ENCODE results near the gene RUNX1.

Gene RUNX1

DNA sequence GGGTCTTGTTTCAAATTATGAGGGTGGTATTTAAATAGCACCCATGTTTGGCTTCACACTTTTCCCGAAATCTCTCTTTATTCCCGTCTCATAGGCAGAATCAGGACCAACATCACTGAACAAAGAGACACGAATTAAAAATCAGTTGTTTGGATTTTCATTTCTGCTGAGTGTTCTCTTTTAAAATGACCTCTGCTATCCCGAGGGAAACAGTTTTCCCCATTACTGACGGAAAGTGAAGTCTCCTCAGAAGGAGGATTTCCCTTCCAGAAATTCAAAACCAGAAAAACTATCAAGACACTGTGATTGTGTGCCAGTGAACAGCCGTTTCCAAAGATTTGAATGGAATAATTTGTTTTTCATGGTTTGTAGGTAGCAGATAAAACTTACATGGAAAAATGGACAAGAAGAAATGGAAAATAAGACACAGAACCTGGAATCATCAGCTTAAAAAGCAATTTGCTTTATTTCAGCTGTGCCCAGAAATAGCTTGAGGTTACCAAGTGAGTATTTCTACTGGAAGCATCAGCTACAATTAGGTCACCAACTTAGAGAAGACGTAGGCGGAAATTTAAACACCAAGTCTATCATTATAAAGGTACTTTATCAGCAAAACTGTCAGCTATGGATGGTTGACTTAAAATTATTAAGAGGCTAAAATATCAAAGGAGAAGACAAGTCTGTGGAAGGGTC, 68.5 kb downstream of the RUNX1 start:
- no peak for TF ChIP-seq ZFX (IDR thresholded peaks at IDR 0.05)
- H3K27ac ChIP-seq = no peak overlapping the region

DNA sequence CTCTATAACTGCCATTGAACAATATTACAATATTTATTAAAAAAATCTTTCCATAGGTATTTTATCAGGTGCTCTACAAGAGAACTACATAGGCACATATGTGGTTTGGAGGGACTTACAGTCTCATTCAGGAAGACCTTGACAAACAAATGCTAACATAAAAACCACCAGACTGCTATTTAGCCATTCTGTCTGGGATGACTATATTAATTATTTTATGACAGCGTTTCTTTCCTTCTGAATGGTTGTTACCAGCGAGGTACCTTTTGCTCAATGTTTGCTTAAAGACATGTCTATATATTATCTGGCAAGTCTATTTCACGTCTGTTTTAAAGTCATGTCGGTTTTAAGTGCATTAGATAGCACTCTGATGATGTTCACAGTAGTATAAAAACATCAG, 69.7 kb downstream of the RUNX1 start:
- TF ChIP-seq, protein P1, sequence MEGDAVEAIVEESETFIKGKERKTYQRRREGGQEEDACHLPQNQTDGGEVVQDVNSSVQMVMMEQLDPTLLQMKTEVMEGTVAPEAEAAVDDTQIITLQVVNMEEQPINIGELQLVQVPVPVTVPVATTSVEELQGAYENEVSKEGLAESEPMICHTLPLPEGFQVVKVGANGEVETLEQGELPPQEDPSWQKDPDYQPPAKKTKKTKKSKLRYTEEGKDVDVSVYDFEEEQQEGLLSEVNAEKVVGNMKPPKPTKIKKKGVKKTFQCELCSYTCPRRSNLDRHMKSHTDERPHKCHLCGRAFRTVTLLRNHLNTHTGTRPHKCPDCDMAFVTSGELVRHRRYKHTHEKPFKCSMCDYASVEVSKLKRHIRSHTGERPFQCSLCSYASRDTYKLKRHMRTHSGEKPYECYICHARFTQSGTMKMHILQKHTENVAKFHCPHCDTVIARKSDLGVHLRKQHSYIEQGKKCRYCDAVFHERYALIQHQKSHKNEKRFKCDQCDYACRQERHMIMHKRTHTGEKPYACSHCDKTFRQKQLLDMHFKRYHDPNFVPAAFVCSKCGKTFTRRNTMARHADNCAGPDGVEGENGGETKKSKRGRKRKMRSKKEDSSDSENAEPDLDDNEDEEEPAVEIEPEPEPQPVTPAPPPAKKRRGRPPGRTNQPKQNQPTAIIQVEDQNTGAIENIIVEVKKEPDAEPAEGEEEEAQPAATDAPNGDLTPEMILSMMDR (conservative IDR thresholded peaks at IDR 0.05) = no peak
- no peak for TF ChIP-seq ZFX (IDR thresholded peaks at IDR 0.05)
- no peak overlapping the region for H3K27ac ChIP-seq

DNA sequence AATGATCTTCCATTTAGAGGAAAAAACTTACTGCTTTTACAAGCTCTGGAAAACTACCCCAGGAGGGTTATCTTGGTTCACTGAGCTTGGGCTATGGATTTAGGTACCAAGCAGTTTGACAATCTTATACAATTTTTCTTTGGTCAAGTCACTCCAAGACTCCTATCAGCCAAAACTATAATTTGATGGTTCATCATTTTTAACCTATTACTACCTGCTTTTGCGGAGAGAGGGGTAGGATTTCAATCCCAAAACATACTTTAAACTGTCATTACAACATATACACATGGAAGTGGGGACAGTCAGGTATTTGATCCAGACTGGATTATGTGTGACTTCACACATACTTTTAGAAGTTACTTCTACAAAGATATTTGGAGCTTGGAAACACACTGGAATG, 71.8 kb downstream of the RUNX1 start:
- TF ChIP-seq ZFX (IDR thresholded peaks at IDR 0.05) = no peak
- TF ChIP-seq, protein P1 (conservative IDR thresholded peaks at IDR 0.05) = no peak
- no peak overlapping the region for H3K27ac ChIP-seq

DNA sequence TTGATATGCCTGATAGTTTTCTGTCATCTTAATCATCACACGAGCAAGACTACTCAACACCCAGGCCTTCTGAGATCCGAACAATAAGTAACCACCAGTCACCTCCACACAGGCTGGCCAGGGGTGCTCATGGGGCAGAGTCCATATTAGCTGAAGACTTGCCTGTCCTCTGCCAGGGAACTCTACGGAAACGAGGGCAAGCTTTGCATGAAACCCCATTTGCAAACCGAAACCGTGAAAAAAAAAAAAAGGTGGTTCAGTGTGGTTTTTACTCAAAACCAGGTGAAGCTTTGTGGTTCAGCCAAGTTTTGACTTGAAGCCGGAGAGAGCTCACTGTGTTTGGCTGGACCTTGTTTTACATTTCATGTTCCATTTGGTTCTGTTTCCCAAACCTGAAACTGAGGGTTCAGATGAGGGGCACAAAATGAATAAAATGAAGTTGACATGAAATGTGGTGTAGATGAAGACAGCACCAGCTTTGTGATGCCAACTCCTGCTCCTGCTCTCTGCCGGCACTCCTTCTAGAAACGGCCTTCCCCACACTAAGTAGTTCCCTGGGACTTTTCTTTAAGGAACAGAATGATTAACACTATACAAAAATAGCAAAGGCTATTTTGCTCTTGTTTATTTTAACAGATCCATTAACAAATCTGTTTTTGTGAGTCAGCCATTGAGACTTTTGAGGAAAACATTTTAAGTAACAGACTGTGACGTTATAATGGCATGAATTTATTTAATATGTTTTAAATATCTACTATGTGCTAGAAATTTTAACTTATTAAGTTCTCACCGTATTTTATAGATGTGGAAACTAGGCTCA, 74.7 kb downstream of the RUNX1 start:
- no peak overlapping the region for H3K27ac ChIP-seq
- TF ChIP-seq ZFX (IDR thresholded peaks at IDR 0.05) = no peak
- TF ChIP-seq, protein P1 (conservative IDR thresholded peaks at IDR 0.05) = no peak

DNA sequence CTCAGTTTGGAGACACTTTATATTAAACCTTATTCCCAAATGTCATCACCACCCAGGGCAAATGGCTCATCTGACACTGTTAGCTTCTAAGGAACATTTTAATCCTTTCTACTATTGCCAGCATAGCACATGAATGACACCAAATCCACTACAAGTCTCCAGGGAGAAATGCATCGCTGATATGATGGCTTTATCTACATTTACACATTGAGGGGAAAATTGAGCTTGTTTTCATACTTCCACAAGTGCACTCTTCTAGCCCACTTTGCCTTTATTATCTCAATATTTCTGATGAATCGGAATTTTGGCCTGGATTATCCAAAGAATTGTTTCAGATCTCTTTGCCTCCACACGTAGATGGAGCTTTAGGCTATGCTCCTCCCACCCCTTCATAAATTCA, 75.4 kb downstream of the RUNX1 start:
- no peak overlapping the region for H3K27ac ChIP-seq
- TF ChIP-seq, protein P1 (conservative IDR thresholded peaks at IDR 0.05) = no peak
- TF ChIP-seq ZFX (IDR thresholded peaks at IDR 0.05) = no peak

DNA sequence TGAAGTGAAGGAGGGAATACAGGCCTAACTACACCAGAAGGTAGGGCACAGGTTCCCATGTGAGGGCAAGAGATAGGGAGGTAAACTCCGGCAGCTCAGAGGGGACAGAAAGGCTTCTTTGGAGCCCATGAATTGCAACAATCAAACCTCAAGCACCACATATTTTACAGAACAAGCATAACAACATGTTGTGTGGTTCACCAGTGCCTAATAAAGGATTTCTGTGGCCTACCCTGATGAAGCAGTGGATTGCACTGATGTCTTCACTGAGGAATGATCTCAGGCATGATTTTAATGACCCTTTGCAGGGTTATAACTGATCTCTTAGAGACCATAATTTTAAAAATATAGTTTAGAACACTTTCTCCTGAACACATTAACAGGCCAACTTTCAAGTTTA, 77.4 kb downstream of the RUNX1 start:
- no peak for TF ChIP-seq ZFX (IDR thresholded peaks at IDR 0.05)
- no peak overlapping the region for H3K27ac ChIP-seq

DNA sequence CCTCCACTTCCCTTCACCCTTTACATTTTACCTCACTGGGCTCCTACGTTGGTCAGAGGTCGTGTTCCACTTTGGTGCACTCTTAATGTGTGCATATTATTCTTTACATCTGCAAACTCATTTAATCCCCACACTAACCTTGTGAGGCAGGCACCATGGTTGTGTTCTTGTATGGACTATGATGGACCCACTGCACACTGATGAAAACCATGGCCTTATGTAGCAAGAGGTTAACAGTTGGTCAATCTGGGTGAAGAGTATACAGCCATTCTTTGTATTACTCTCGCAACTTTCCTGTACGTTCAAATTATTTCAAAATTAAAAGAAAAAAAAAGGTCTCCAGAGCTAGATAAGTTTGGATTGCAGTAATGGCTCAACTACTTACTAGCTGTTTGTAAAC, 78.5 kb downstream of the RUNX1 start:
- TF ChIP-seq ZFX (IDR thresholded peaks at IDR 0.05) = no peak
- TF ChIP-seq, protein P1 (conservative IDR thresholded peaks at IDR 0.05) = no peak
- H3K27ac ChIP-seq = no peak overlapping the region

DNA sequence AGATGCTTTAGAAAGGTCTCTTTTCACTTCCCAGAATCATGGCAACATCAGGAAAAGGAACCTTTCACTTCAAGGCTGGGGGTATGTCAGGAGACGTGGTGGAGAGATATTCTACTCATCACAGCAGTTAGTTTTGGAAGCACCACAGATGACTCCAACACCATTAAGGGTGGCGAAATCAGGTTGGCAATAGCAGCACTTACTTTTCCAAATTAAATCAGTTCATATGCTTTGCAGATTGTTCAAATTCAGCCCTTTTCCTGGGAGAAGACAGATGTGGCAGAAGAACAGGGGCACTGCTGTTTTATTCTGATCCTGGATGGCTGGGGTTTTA, 79.0 kb downstream of the RUNX1 start:
- no peak for TF ChIP-seq ZFX (IDR thresholded peaks at IDR 0.05)
- no peak overlapping the region for H3K27ac ChIP-seq

All from C4-2B (cell line).